Duodenal mucosa (tissue), 2 donors: ENCODE measurements around the gene NR4A1.
A peak's percentile ranks its signal among the peaks of the same experiment; 100 is the strongest.

ENCODE experiments used
- H3K27ac ChIP-seq: one replicate; pipeline ENCODE4 v1.7.0; 2013; ENCODE audit warnings: low read depth, low read length
- H3K27me3 ChIP-seq, 2 donors: one replicate each; pipeline ENCODE4 v1.7.0; 2013; ENCODE audit warnings: low read length in 2 of 2, control low read depth in 1 of 2; ENCODE audit not compliant: insufficient read depth in 2 of 2, control insufficient read depth in 1 of 2
- H3K36me3 ChIP-seq, 2 donors: one replicate each; pipeline ENCODE4 v1.7.0; 2013; ENCODE audit warnings: low read length in 2 of 2, control low read depth in 1 of 2; ENCODE audit not compliant: insufficient read depth in 2 of 2, control insufficient read depth in 1 of 2
- H3K4me1 ChIP-seq, 2 donors: one replicate each; pipeline ENCODE4 v1.7.0; 2013; ENCODE audit warnings: low read length in 2 of 2, control low read depth in 1 of 2; ENCODE audit not compliant: insufficient read depth in 2 of 2, control insufficient read depth in 1 of 2
- H3K4me3 ChIP-seq, 2 donors: one replicate each; pipeline ENCODE4 v1.7.0; 2013; ENCODE audit warnings: low read length in 2 of 2, low read depth in 1 of 2
- H3K9ac ChIP-seq, 2 donors: one replicate each; pipeline ENCODE4 v1.7.0; 2013; ENCODE audit warnings: low read length in 2 of 2, low read depth in 1 of 2
- H3K9me3 ChIP-seq, 2 donors: one replicate each; pipeline ENCODE4 v1.7.0; 2013; ENCODE audit warnings: low read length in 2 of 2, control low read depth in 1 of 2; ENCODE audit not compliant: control insufficient read depth in 1 of 2

The NR4A1 gene

GRCh38 chr12:52050758-52051541 lies at the start of gene NR4A1:
Gene NR4A1, plus strand, starts transcription at chr12:52051442. Its CDS starts 2,887 bp downstream, at chr12:52054329.
- Histone ChIP-seq H3K27ac (peak within 1 kb of the TSS; percentile 94), H3K27me3 (no peaks in the 10 kb centered on the region), H3K9ac (peak within 1 kb of the TSS; percentile 99 to 100), H3K4me3 (peak within 1 kb of the TSS; percentile 93 to 97), H3K9me3 (no peaks in the 10 kb centered on the region), H3K36me3 (peaks cover 3 to 15% of the 10 kb centered on the region in 2 donors), H3K4me1 (peaks cover 29 to 41% of the 10 kb centered on the region in 2 donors)

DNA sequence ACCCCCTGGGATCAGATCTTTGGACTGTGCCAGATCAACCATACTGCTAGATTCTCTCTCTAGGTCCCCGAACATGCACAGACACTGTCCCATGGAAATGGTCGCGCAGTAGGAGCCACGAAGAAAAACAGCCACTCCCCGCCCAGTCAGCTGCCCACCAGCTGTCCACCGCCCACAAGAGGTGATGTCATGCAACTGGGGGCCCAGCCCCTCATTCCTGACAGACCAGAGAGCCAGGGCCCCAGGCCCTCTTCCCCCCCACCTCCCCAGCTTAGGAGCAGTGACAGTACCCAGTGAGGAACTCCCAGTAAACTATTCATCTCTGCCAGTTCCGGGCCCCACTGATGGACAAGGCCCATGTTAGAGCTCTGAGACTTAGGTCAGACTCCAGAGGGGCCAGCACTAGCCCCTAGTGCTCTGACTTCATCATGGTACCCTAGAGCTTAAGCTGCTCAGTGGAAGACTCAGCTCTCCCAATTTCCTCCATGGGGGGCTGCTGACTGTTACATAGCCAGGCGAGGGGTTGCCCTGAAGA lies 48.2 kb upstream of the NR4A1 start:
- Histone ChIP-seq H3K27ac (no peak overlapping the region), H3K9ac (no peak overlapping the region), H3K9me3 (no peaks in the 10 kb centered on the region), H3K27me3 (peaks cover 19 to 20% of the 10 kb centered on the region in 2 donors), H3K36me3 (peaks cover 8 to 12% of the 10 kb centered on the region in 2 donors), H3K4me1 (peaks cover 0 to 16% of the 10 kb centered on the region in 2 donors), H3K4me3 (no peak overlapping the region)

- peaks cover 0 to 20% of the 10 kb centered on the region in 2 donors for H3K4me1 ChIP-seq
- H3K36me3 ChIP-seq, result peaks cover 8 to 9% of the 10 kb centered on the region in 2 donors
- no peak overlapping the region for H3K9ac ChIP-seq
- no peaks in the 10 kb centered on the region for H3K9me3 ChIP-seq
- H3K27ac ChIP-seq, result no peak overlapping the region
- H3K27me3 ChIP-seq, result peaks cover 19 to 20% of the 10 kb centered on the region in 2 donors
- no peak overlapping the region for H3K4me3 ChIP-seq
Measured at GRCh38 chr12:52003591-52003990, 47.7 kb upstream of the NR4A1 start.

DNA sequence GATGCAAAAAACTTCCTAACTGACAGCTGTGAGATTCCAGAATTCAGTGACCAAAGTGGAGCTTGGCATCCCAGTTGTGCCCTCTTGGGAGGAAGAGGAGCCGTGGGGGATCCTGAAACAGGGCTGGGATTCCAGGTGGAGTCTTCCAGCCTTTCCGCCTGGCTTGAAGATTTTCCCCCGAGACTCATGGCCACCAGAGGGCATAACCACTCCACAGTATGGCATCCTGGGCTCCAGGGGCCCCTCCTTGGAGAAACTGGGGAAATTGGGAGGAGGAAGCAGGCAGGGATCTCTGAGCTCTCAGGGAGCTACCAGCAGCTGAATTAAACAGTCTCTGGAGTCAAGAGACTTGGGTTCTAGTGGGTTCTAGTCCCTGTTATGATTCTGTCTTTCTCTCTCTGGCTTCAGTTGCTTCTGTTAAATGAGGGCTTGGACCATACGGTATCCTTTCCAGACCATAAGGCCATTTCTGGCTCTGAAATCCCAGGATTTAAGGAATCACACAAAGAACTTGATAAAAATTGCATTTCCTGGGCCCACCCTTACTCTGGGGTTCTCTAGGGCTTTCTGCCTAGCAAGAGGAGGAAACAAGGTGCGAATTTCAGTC lies 47.1 kb upstream of the NR4A1 start:
- H3K4me3 ChIP-seq, result no peak overlapping the region
- H3K36me3 ChIP-seq, result peaks cover 5 to 7% of the 10 kb centered on the region in 2 donors
- peaks cover 0 to 26% of the 10 kb centered on the region in 2 donors for H3K4me1 ChIP-seq
- no peaks in the 10 kb centered on the region for H3K9me3 ChIP-seq
- H3K27me3 ChIP-seq, result peaks cover 19 to 20% of the 10 kb centered on the region in 2 donors
- H3K27ac ChIP-seq, result no peak overlapping the region
- no peak overlapping the region for H3K9ac ChIP-seq

DNA sequence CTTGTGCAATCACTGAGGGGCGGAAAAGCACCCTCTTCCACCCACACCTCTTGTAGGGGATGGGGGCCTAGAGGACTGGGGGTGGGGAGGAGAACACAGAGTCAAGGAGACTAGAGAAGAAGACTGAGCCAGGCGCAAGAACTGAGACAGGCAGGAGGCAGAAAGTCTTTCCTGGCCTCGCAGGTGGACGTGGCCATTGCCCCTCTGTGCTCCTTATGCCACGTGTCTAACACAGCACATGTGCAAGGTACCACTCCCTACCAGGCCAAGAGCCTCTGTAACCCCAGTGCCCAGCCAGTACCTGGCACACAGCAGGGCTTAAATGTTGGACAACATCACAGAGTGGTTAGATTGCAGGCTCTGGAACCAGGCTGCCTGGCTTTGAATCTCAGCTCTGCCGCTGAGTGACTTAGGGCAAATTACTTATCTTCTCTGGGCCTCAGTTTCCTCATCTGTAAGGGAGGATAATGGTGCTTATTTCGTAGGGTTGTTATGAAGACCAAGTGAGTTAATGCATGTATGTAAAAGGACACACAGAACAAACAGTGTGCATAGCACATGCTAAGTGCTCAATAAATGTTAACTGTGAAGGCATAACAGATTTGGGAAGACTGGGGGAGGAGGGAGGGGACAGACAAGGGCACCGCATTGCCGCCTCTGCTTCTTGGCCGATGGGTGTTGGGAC lies 45.9 kb upstream of the NR4A1 start:
- no peak overlapping the region for H3K27ac ChIP-seq
- H3K27me3 ChIP-seq, result peaks cover 19 to 20% of the 10 kb centered on the region in 2 donors
- no peak overlapping the region for H3K4me3 ChIP-seq
- no peak overlapping the region for H3K9ac ChIP-seq
- no peaks in the 10 kb centered on the region for H3K9me3 ChIP-seq
- H3K4me1 ChIP-seq, result peaks cover 0 to 29% of the 10 kb centered on the region in 2 donors
- no peaks in the 10 kb centered on the region for H3K36me3 ChIP-seq

DNA sequence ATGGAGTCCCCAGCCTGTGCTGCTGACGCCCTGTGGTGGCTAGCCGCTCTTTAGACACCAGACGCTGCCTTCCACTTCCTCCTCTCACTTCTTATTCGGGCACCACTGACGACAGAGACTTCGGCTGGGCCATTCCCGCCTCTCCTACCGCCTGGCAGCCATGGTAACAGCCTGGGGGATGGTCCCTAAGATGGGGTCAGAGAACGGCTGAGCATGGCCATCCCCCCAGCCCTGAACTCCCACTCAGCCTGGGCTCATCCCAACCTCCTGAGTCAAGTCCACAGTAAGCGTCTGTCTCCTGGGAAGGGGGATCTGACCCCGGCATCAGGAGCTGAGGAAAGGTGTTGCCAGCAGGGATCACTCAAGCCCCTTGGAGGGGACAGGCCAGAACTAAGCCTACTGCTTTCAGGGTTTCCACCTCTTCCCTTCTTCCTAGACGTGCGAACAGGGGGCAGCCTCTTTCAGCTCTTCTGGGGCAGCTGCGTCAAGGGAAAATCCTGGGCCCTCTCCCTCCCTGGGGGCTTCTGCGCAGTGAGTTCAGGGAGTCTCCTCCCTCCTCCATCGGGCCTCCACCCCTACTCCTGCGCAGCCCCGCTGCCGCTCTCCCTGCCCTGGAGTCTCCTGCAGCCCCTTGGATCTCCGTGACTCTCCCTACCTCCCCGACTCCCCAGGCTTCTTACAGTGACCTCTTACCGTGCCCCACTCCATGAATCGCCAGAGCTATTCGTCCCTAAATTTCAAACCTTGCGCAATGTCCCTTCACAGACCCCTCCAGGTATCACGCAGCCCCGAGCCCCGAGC lies 45.1 kb upstream of the NR4A1 start:
- H3K4me3 ChIP-seq, result peak overlapping the region; percentile 44 to 49
- H3K9me3 ChIP-seq, result no peaks in the 10 kb centered on the region
- no peak overlapping the region for H3K27ac ChIP-seq
- peaks cover 0 to 34% of the 10 kb centered on the region in 2 donors for H3K4me1 ChIP-seq
- H3K27me3 ChIP-seq, result peaks cover 19 to 20% of the 10 kb centered on the region in 2 donors
- no peak overlapping the region for H3K9ac ChIP-seq
- no peaks in the 10 kb centered on the region for H3K36me3 ChIP-seq

GRCh38 chr12:52006726-52007157 lies 44.5 kb upstream of the NR4A1 start, which contains the start of gene TAMALIN:
Gene TAMALIN, plus strand, starts transcription at chr12:52006946. Its CDS starts 74 bp downstream, at chr12:52007020.
- peak within 1 kb of the TSS; percentile 48 for H3K27ac ChIP-seq
- H3K4me3 ChIP-seq, result peak within 1 kb of the TSS; percentile 64 to 72
- H3K9me3 ChIP-seq, result no peaks in the 10 kb centered on the region
- peaks cover 19 to 20% of the 10 kb centered on the region in 2 donors for H3K27me3 ChIP-seq
- H3K9ac ChIP-seq, result peak within 1 kb of the TSS; percentile 24 to 60
- no peaks in the 10 kb centered on the region for H3K36me3 ChIP-seq
- peaks cover 0 to 36% of the 10 kb centered on the region in 2 donors for H3K4me1 ChIP-seq

DNA sequence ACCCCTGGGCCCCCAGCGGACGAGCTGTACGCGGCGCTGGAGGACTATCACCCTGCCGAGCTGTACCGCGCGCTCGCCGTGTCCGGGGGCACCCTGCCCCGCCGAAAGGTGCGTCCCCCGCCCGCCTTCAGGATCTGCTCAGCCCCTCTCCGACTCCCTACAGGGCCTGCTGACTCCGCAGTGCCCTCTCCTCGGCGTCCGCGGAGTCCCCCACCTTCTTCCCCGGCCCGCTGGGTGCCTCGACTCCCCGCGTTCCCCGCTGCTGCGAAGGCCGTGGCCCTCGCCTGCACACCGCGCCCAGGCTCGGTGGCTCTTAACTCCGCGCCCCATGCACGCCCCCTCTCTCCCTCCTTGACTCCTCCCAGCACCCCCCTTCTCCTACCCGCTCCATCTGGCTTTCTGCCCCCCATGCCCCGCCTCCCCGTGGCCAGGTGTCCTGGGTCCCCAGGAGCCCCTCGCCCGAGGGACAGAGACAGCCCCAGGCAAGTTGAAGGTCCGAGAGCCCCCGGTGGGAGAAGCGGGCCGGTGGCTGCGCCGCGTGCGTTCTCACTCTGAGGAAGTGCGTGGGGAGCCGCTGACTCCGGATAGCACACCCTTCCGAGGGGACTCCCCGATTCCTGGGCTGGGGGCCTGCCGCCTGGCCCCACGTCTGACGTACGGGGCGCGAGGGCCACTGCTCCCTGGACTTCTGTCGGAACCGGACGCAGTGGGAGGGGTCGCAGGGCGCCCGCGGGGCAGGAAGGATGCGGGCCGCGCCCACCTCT lies 43.9 kb upstream of the NR4A1 start:
- peak overlapping the region; percentile 64 to 72 for H3K4me3 ChIP-seq
- H3K27me3 ChIP-seq, result peaks cover 19 to 20% of the 10 kb centered on the region in 2 donors
- no peaks in the 10 kb centered on the region for H3K36me3 ChIP-seq
- H3K4me1 ChIP-seq, result peaks cover 0 to 36% of the 10 kb centered on the region in 2 donors
- no peaks in the 10 kb centered on the region for H3K9me3 ChIP-seq
- H3K9ac ChIP-seq, result peak overlapping the region; percentile 24 to 60
- peak overlapping the region; percentile 48 for H3K27ac ChIP-seq
